ACHN (cell line): ENCODE data around the gene TINAG.
"Not testable (repeated sequence)": the region's sequence is repeated elsewhere in the genome, so short reads cannot be mapped to it uniquely, and the experiment has no call there.

Experiments used
- DNase-seq: peaks from one replicate; pipeline ENCODE4 v3.0.0-alpha.2; 2015
- in situ Hi-C: cut with HindIII; loops from 2 replicates; pipeline ENCODE4 v1.10.0; 2017; ENCODE audit warnings: low sequenced_read_pairs, low pct_ligation_motif_present, low pct_unique_long_range_greater_than_20kb

The TINAG gene

GRCh38 chr6:54299542-54300269 lies 8.5 kb upstream of the TINAG start:
- no peak for DNase-seq
- in situ Hi-C loops, result no loop called here

GRCh38 chr6:54301770-54302169 lies 6.5 kb upstream of the TINAG start:
- no peak for DNase-seq
- in situ Hi-C loops, result no loop called here

- DNase-seq, result peak; percentile 75
- in situ Hi-C loops, result no loop called here
These were observed 766 bp upstream of the TINAG start for GRCh38 chr6:54307439-54307910.

- DNase-seq, result peak; percentile 14
- in situ Hi-C loops, result no loop called here
These were observed 710 bp downstream of the TINAG start for GRCh38 chr6:54308986-54309315.

GRCh38 chr6:54310377-54311152 lies 2.3 kb downstream of the TINAG start:
- DNase-seq, result no peak
- in situ Hi-C loops, result no loop called here

- DNase-seq, result no peak
- in situ Hi-C loops, result no loop called here
These were observed 7.4 kb downstream of the TINAG start for GRCh38 chr6:54315656-54316055.

GRCh38 chr6:54320871-54321270 lies 12.6 kb downstream of the TINAG start:
- no peak for DNase-seq
- in situ Hi-C loops, result no loop called here

- DNase-seq, result no peak
- in situ Hi-C loops, result no loop called here
These were observed 19.4 kb downstream of the TINAG start for GRCh38 chr6:54327631-54328030.

- DNase-seq, result not testable (repeated sequence)
These were observed 23.3 kb downstream of the TINAG start for GRCh38 chr6:54331571-54331970.

GRCh38 chr6:54335871-54336270 lies 27.6 kb downstream of the TINAG start:
- in situ Hi-C loops, result no loop called here
- peak; percentile 93 for DNase-seq

More at GRCh38 chr6:54331571-54331970, 23.3 kb downstream of the TINAG start:
- in situ Hi-C loops, result not testable (repeated sequence)

GRCh38 chr6:54353975-54354374 lies 45.7 kb downstream of the TINAG start:
- no peak for DNase-seq
- in situ Hi-C loops, result no loop called here

GRCh38 chr6:54354608-54355007 lies 46.4 kb downstream of the TINAG start:
- no peak for DNase-seq
- in situ Hi-C loops, result no loop called here

- no peak for DNase-seq
- in situ Hi-C loops, result no loop called here
These were observed 48.9 kb downstream of the TINAG start for GRCh38 chr6:54357141-54357540.

GRCh38 chr6:54361188-54361587 lies 52.9 kb downstream of the TINAG start:
- DNase-seq, result no peak
- in situ Hi-C loops, result no loop called here

- in situ Hi-C loops, result no loop called here
- no peak for DNase-seq
These were observed 53.5 kb downstream of the TINAG start for GRCh38 chr6:54361734-54362133.

- DNase-seq, result no peak
- in situ Hi-C loops, result no loop called here
These were observed 58.6 kb downstream of the TINAG start for GRCh38 chr6:54366667-54367327.

- in situ Hi-C loops, result no loop called here
- no peak for DNase-seq
These were observed 69.5 kb downstream of the TINAG start for GRCh38 chr6:54377776-54378175.

GRCh38 chr6:54386295-54386694 lies 78.1 kb downstream of the TINAG start:
- in situ Hi-C loops, result no loop called here
- no peak for DNase-seq

GRCh38 chr6:54390362-54390761 lies 82.1 kb downstream of the TINAG start:
- no peak for DNase-seq
- in situ Hi-C loops, result no loop called here
